Neural cell (in vitro differentiated cells): ENCODE data around the gene SWT1.

ENCODE experiments used
- EP300 ChIP-seq: fragments of 450-650 bp; conservative IDR thresholded peaks from 2 replicates; pipeline ENCODE4 v1.6.1; 2014; ENCODE audit warnings: antibody characterized with exemption, mild to moderate bottlenecking, moderate library complexity; ENCODE audit not compliant: poor library complexity, severe bottlenecking
- EZH2 ChIP-seq: fragments of 200-600, 300-800 bp; shearing (Covaris generic), sonication (generic); IDR thresholded peaks from 2 replicates; pipeline ENCODE4 v1.6.1; 2014; ENCODE audit warnings: antibody characterized with exemption, low read length, borderline replicate concordance, mild to moderate bottlenecking; ENCODE audit not compliant: insufficient read depth, poor library complexity, severe bottlenecking
- POLR2AphosphoS5 ChIP-seq: IDR thresholded peaks from 2 replicates; pipeline ENCODE4 v1.6.1; 2012
- RAD21 ChIP-seq: fragments of 450-650 bp; conservative IDR thresholded peaks from 2 replicates; pipeline ENCODE4 v1.6.1; 2014; ENCODE audit warnings: antibody characterized with exemption, mild to moderate bottlenecking, moderate library complexity
- TAF1 ChIP-seq: IDR thresholded peaks from 2 replicates; pipeline ENCODE4 v1.6.1; 2012; ENCODE audit warnings: low read depth
- TF ChIP-seq, protein P1 (sequence below): fragments of 450-650 bp; IDR thresholded peaks from 2 replicates; pipeline ENCODE4 v1.5.1; 2014; ENCODE audit warnings: antibody characterized with exemption, mild to moderate bottlenecking, moderate library complexity; ENCODE audit not compliant: poor library complexity, severe bottlenecking
- TF ChIP-seq, protein P2 (sequence below): IDR thresholded peaks from 2 replicates; pipeline ENCODE4 v1.6.1; 2012; ENCODE audit warnings: borderline replicate concordance

DNA sequence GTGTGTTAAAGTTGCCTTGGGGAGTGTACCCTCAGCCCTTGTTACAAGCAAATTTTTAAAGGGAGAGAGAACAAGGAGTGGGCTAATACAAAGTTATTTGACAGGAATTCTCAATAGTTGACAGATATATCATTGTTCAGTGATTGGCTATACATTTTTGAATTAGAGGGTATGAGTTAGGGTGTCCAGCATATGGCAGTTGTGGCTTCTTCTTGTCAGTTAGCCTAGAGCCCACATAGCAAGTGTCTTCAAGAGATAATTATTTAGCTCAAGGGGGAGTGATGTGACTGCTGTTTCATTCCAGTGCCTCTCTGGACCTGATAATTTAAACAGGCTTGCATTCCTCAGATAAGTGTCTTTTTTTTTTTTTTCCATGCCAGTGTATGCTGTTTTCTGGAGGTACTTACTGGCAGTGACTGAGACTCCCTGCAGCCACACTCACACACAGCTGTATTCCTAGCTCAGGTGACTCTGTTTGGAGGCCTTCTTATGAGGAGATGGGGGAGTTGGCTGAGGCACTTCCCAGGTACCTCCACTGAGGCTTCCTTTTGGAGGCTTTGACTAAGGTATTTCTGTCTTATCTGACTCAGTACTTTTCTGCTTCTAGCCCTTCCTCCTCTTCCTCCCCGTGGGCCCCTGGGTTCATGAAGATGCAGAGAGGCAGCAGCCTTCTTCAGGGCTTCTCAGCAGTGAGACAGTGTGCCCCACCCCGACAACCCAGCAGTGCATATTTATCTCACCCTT is 127.7 kb downstream of the SWT1 start:
- TF ChIP-seq, protein P1, sequence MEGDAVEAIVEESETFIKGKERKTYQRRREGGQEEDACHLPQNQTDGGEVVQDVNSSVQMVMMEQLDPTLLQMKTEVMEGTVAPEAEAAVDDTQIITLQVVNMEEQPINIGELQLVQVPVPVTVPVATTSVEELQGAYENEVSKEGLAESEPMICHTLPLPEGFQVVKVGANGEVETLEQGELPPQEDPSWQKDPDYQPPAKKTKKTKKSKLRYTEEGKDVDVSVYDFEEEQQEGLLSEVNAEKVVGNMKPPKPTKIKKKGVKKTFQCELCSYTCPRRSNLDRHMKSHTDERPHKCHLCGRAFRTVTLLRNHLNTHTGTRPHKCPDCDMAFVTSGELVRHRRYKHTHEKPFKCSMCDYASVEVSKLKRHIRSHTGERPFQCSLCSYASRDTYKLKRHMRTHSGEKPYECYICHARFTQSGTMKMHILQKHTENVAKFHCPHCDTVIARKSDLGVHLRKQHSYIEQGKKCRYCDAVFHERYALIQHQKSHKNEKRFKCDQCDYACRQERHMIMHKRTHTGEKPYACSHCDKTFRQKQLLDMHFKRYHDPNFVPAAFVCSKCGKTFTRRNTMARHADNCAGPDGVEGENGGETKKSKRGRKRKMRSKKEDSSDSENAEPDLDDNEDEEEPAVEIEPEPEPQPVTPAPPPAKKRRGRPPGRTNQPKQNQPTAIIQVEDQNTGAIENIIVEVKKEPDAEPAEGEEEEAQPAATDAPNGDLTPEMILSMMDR = no peak
- TF ChIP-seq, protein P2, sequence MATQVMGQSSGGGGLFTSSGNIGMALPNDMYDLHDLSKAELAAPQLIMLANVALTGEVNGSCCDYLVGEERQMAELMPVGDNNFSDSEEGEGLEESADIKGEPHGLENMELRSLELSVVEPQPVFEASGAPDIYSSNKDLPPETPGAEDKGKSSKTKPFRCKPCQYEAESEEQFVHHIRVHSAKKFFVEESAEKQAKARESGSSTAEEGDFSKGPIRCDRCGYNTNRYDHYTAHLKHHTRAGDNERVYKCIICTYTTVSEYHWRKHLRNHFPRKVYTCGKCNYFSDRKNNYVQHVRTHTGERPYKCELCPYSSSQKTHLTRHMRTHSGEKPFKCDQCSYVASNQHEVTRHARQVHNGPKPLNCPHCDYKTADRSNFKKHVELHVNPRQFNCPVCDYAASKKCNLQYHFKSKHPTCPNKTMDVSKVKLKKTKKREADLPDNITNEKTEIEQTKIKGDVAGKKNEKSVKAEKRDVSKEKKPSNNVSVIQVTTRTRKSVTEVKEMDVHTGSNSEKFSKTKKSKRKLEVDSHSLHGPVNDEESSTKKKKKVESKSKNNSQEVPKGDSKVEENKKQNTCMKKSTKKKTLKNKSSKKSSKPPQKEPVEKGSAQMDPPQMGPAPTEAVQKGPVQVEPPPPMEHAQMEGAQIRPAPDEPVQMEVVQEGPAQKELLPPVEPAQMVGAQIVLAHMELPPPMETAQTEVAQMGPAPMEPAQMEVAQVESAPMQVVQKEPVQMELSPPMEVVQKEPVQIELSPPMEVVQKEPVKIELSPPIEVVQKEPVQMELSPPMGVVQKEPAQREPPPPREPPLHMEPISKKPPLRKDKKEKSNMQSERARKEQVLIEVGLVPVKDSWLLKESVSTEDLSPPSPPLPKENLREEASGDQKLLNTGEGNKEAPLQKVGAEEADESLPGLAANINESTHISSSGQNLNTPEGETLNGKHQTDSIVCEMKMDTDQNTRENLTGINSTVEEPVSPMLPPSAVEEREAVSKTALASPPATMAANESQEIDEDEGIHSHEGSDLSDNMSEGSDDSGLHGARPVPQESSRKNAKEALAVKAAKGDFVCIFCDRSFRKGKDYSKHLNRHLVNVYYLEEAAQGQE = no peak
- TF ChIP-seq POLR2AphosphoS5 (no peak), RAD21 (no peak), TAF1 (no peak), EZH2 (no peak), EP300 (no peak)
